GM20000 (cell line): Measurements from ENCODE around the gene CARD10.
A peak's percentile ranks its signal among the peaks of the same experiment; 100 is the strongest.

Source experiments
- DNase-seq: peaks from one replicate; pipeline ENCODE4 v3.0.0; 2012; ENCODE audit warnings: low spot score
- CTCF ChIP-seq: IDR thresholded peaks from 2 replicates; pipeline ENCODE4 v1.5.1; 2012; ENCODE audit warnings: mild to moderate bottlenecking, control low read depth; ENCODE audit errors: extremely low read depth, missing control alignments

Gene CARD10

GRCh38 chr22:37559901-37560607 lies 40.8 kb upstream of the CARD10 start, which contains the start of gene CDC42EP1:
TSS of gene CDC42EP1 (plus strand) at chr22:37560480. CDS start at chr22:37566350, 5,870 bp downstream.
- peak; percentile 52 for DNase-seq
- no peak for TF ChIP-seq CTCF

- no peak for DNase-seq
- no peak for TF ChIP-seq CTCF
Measured at GRCh38 chr22:37559521-37559900, 40.3 kb upstream of the CARD10 start.

- no peak for TF ChIP-seq CTCF
- DNase-seq = no peak
Measured at GRCh38 chr22:37558815-37559214, 39.6 kb upstream of the CARD10 start.

GRCh38 chr22:37557321-37558001 lies 38.2 kb upstream of the CARD10 start:
- no peak for DNase-seq
- no peak for TF ChIP-seq CTCF

GRCh38 chr22:37556710-37557109 lies 37.5 kb upstream of the CARD10 start:
- TF ChIP-seq CTCF = no peak
- no peak for DNase-seq

- DNase-seq = no peak
- no peak for TF ChIP-seq CTCF
Measured at GRCh38 chr22:37555029-37555428, 35.8 kb upstream of the CARD10 start.

GRCh38 chr22:37553725-37554124 lies 34.5 kb upstream of the CARD10 start:
- no peak for TF ChIP-seq CTCF
- DNase-seq = no peak
